MM.1S (cell line): Measurements from ENCODE around the gene COL6A3.

Experiments used
- CTCF ChIP-seq: fragments of 300-600 bp; sonication (generic); IDR thresholded peaks from 2 replicates; pipeline ENCODE4 v1.5.1; 2016; ENCODE audit warnings: antibody characterized with exemption, low read length, mixed read lengths
- EZH2 ChIP-seq: fragments of 300-600 bp; sonication (generic); optimal IDR thresholded peaks from 2 replicates; pipeline ENCODE3; 2017; ENCODE audit warnings: low read depth, mild to moderate bottlenecking, antibody characterized with exemption, low read length, mixed read lengths
- EZH2phosphoT487 ChIP-seq: fragments of 300-600 bp; sonication (generic); IDR thresholded peaks from 2 replicates; pipeline ENCODE4 v1.6.1; 2018; ENCODE audit warnings: antibody characterized with exemption, low read length

GRCh38 chr2:237300739-237301138 lies 113.2 kb downstream of the COL6A3 start:
- TF ChIP-seq CTCF = no peak
- no peak for TF ChIP-seq EZH2phosphoT487
- no peak for TF ChIP-seq EZH2
